CD4-positive, alpha-beta T cell (primary cell): ENCODE data around the gene NFIL3. TPM values are rescaled to one million over a fixed set of nuclear protein-coding genes. Genes with fewer than 3 reads are reported as not detected.

Experiments used
- ATAC-seq: fragments of 200-7000 bp; cut with Tn5 transposase; one replicate; pipeline ENCODE4 v1.10.0; 2022; ENCODE audit warnings: mild to moderate bottlenecking; ENCODE audit not compliant: poor library complexity
- CTCF ChIA-PET: fragments of 350-600 bp; sonication (Branson Sonifier 250); formaldehyde crosslinking; loops from one replicate; lab custom pipeline; 2021; ENCODE audit warnings: antibody characterized with exemption, inconsistent platforms; lab: Charles Lee
- POLR2A ChIA-PET: fragments of 350-600 bp; sonication (Branson Sonifier 250); formaldehyde crosslinking; loops from one replicate; lab custom pipeline; 2021; ENCODE audit warnings: antibody characterized with exemption, inconsistent platforms; lab: Charles Lee
- DNase-seq, 14 experiments: peaks; one replicate each; pipeline ENCODE4 v3.0.0-alpha.2; 2013 to 2020; ENCODE audit warnings: mixed read lengths in 2 of 14
- H3K27ac ChIP-seq, 2 donors: one replicate each; pipeline versions ENCODE4 v1.5.1 to v1.7.0; 2013; ENCODE audit warnings: low read length in 2 of 2, low read depth in 1 of 2, mild to moderate bottlenecking in 1 of 2
- H3K27me3 ChIP-seq, 2 experiments: 1 replicate in 1 of 2; 2 replicates in 1 of 2; pipeline versions ENCODE4 v1.6.1 to v1.7.0; 2013; ENCODE audit warnings: low read length in 2 of 2, control low read depth in 1 of 2, mild to moderate bottlenecking in 1 of 2, moderate library complexity in 1 of 2; ENCODE audit not compliant: insufficient read depth in 2 of 2, control insufficient read depth in 1 of 2
- H3K36me3 ChIP-seq: one replicate; pipeline ENCODE4 v1.6.1; 2013; ENCODE audit warnings: low read length, control low read depth; ENCODE audit not compliant: insufficient read depth
- H3K4me1 ChIP-seq: one replicate; pipeline ENCODE4 v1.6.1; 2013; ENCODE audit warnings: low read length, control low read depth; ENCODE audit not compliant: insufficient read depth
- H3K4me3 ChIP-seq: one replicate; pipeline ENCODE4 v1.5.1; 2013; ENCODE audit warnings: mild to moderate bottlenecking, low read length, moderate library complexity
- H3K9me3 ChIP-seq, 2 experiments: 1 replicate in 1 of 2; 2 replicates in 1 of 2; pipeline versions ENCODE4 v1.6.1 to v1.7.0; 2013; ENCODE audit warnings: low read length in 2 of 2, mild to moderate bottlenecking in 2 of 2, control low read depth in 1 of 2, moderate library complexity in 1 of 2; ENCODE audit not compliant: control insufficient read depth in 1 of 2, insufficient read depth in 1 of 2
- H3K27ac Mint-ChIP-seq: one replicate; pipeline ENCODE4 v1.8.0; 2020; ENCODE audit warnings: mixed read lengths
- H3K27me3 Mint-ChIP-seq: one replicate; pipeline ENCODE4 v1.8.0; 2021; ENCODE audit warnings: mixed read lengths
- H3K36me3 Mint-ChIP-seq: one replicate; pipeline ENCODE4 v1.8.0; 2021; ENCODE audit warnings: low read depth, mixed read lengths
- H3K4me1 Mint-ChIP-seq: one replicate; pipeline ENCODE4 v1.8.0; 2021; ENCODE audit warnings: low read depth, mixed read lengths
- H3K4me3 Mint-ChIP-seq: one replicate; pipeline ENCODE4 v1.8.0; 2020; ENCODE audit warnings: mild to moderate bottlenecking, mixed read lengths
- H3K9me3 Mint-ChIP-seq: one replicate; pipeline ENCODE4 v1.8.0; 2020; ENCODE audit warnings: mixed read lengths
- intact Hi-C, 2 experiments: fragments of 100-400 bp; cut with DNase I in 1 of 2; cut with micrococcal nuclease in 1 of 2; formaldehyde crosslinking; loops; one replicate each; pipeline versions ENCODE4 v1.15.1 to v1.9.0; 2023 to 2025; cut with DNase I, micrococcal nuclease
- total RNA-seq, 174 experiments: library from RNA in 2 of 174; stranded (reverse) in 2 of 174; gene quantifications; one replicate each; pipeline ENCODE4 v1.2.3 and lab custom pipeline; 2021 to 2026
- TF ChIP-seq, protein P1 (sequence below): fragments of 200-600 bp; IDR thresholded peaks from one replicate; pipeline ENCODE4 v1.8.0; 2022; ENCODE audit warnings: antibody characterized with exemption, mild to moderate bottlenecking

Gene NFIL3
- total RNA-seq, 2 experiments from 2014 or later: 31.0 to 32.4 TPM

DNA sequence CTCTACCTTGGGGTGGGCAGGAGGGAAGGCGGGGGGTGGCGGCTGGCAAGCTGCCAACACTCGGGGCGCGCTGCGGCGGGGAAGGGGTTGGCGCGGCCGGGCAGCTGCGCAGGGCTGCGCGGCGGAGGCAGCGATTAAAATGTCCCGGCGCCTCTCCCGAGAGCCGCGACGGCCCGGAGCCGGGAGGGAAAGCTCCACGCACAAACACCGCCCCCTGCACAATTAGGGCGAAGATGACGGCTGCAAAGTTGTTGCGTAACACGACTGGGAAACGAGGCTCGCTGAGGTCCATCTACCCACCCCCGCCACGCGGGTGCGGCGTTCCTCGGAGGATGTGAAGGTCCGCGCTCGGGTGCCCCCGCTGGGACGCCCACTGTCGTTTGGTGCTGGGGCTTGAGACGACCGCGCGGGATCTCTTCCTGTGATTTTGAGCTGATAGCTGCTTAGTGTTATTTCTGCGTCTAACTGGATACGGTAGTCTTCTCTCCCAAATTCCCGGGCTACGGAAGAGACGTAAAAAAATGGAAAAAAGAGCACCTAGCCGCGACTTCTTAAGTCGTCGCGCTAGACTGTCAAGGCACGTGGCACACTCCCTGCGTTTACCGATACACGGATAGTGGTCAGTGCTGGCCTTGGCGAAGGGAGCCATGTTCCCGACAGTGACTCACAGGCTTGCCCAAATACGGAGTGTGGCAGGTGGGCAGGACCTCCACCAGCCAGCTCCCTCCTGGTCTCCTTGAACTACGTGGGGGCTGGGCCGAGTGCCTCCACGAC lies 958 bp upstream of the NFIL3 start:
- H3K4me3 ChIP-seq: peak overlapping the region; percentile 67
- ChIA-PET POLR2A (interaction anchor here (0.6 to 1.5 kb wide), 2 partner anchors 8 to 9 kb away, joined by 3 to 4 read pairs; no protein-coding TSS in a partner anchor), CTCF (interaction anchor here (1.3 to 2.3 kb wide), 4 partner anchors 9 to 510 kb away, joined by 4 to 19 read pairs (median 8); no protein-coding TSS in a partner anchor)
- Mint-ChIP-seq H3K4me3 (peak overlapping the region; percentile 90), H3K9me3 (no peaks in the 10 kb centered on the region), H3K4me1 (peaks cover 45% of the 10 kb centered on the region), H3K27me3 (peaks cover 37% of the 10 kb centered on the region), H3K36me3 (peaks cover 16% of the 10 kb centered on the region), H3K27ac (peak overlapping the region; percentile 82)
- no peak overlapping the region for H3K27ac ChIP-seq
- peaks cover 45% of the 10 kb centered on the region for H3K4me1 ChIP-seq
- intact Hi-C loops: loop anchor here (1.0 to 5.0 kb wide), 5 partner anchors 62 to 1817 kb away; partner anchors contain the start of genes AUH (in 1 of the 2) and GADD45G (in 1 of the 2)
- TF ChIP-seq, protein P1, sequence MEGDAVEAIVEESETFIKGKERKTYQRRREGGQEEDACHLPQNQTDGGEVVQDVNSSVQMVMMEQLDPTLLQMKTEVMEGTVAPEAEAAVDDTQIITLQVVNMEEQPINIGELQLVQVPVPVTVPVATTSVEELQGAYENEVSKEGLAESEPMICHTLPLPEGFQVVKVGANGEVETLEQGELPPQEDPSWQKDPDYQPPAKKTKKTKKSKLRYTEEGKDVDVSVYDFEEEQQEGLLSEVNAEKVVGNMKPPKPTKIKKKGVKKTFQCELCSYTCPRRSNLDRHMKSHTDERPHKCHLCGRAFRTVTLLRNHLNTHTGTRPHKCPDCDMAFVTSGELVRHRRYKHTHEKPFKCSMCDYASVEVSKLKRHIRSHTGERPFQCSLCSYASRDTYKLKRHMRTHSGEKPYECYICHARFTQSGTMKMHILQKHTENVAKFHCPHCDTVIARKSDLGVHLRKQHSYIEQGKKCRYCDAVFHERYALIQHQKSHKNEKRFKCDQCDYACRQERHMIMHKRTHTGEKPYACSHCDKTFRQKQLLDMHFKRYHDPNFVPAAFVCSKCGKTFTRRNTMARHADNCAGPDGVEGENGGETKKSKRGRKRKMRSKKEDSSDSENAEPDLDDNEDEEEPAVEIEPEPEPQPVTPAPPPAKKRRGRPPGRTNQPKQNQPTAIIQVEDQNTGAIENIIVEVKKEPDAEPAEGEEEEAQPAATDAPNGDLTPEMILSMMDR: no peak
- H3K36me3 ChIP-seq: no peaks in the 10 kb centered on the region
- H3K9me3 ChIP-seq: no peaks in the 10 kb centered on the region
- ATAC-seq: peak; percentile 50
- H3K27me3 ChIP-seq: peaks cover 15 to 30% of the 10 kb centered on the region in 2 experiments
- peak; percentile 14 to 88 (median 49) for DNase-seq

DNA sequence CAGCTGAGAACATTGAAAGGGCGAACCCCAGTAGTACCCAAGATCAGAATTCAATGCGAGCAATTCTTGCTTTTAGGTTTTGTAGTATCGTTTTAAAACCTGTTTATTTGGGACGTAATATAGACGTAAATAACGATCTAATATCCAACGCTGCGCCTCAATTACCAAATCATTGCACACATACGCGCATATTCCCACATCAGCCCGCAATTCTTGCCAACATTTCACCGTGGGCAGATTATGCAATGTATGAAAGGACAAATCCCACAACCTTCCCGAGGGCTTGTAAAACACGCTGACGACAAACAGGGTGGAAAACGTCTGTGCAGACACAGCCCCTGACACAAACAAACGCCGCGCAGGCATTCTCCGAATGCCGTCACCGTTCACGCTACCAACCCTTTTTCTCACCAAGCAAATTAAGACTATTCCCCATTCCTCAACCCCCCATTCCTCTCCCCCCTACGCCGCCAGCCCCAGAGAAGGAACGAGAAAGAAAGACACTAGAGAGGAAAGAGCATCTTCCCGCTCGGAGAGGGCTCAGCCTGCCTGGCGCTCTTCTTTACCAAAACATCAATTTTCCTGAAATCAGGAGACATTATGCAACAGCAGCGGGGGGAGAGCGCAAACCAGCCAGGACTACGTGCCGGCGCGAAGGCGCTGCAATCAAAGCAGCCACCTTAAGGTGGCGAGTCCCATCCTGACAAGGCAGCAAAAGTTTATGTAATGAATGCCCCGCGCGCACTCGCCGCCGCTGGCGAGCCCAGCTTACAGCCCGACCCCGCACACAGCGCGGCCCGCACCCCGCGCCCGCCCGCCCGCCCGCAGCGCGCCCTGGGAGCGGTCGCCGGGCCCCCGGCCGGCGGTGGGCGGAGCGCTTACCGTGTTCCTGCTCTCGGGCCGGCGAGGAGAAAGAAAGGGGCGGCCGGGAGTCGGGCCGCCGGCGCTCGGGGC lies 597 bp downstream of the NFIL3 start:
- H3K27me3 Mint-ChIP-seq: peaks cover 52% of the 10 kb centered on the region
- Histone ChIP-seq H3K4me1 (peaks cover 45% of the 10 kb centered on the region), H3K36me3 (no peaks in the 10 kb centered on the region), H3K27me3 (peaks cover 22 to 42% of the 10 kb centered on the region in 2 experiments), H3K4me3 (peak overlapping the region; percentile 73), H3K9me3 (no peaks in the 10 kb centered on the region), H3K27ac (no peak overlapping the region)
- TF ChIP-seq, protein P1: peak; percentile 16
- H3K4me1 Mint-ChIP-seq: peaks cover 45% of the 10 kb centered on the region
- intact Hi-C loops: loop anchor here (5.0 kb wide), 2 partner anchors 61 to 1816 kb away; partner anchors contain the start of genes AUH (in 1 of the 2) and GADD45G (in 1 of the 2)
- H3K4me3 Mint-ChIP-seq: peak overlapping the region; percentile 96
- no peaks in the 10 kb centered on the region for H3K9me3 Mint-ChIP-seq
- ChIA-PET CTCF (interaction anchor here (1.3 kb wide), 1 partner anchor 508 kb away, joined by 4 read pairs; no protein-coding TSS in a partner anchor), POLR2A (interaction anchor here (0.6 to 1.5 kb wide), 4 partner anchors 10 to 324 kb away, joined by 3 to 4 read pairs (median 4); no protein-coding TSS in a partner anchor)
- peak overlapping the region; percentile 82 for H3K27ac Mint-ChIP-seq
- H3K36me3 Mint-ChIP-seq: peaks cover 16% of the 10 kb centered on the region
- DNase-seq: peak; percentile 22 to 85 (median 49)
- peak; percentile 50 for ATAC-seq
